Measurements from ENCODE around the gene LGMN. TPM values are rescaled to one million over a fixed set of nuclear protein-coding genes. Genes with fewer than 3 reads are reported as not detected.
A peak's percentile ranks its signal among the peaks of the same experiment; 100 is the strongest.
"Not testable (repeated sequence)": the region's sequence is repeated elsewhere in the genome, so short reads cannot be mapped to it uniquely, and the experiment has no call there.

Gene LGMN
- total and polyA plus RNA-seq, 8 donors = 18.5 to 60.1 (median 33.0) TPM

GRCh38 chr14:92685784-92686355, 62.6 kb downstream of the LGMN start:
- 86 to 92% methylated on average over 4 of the region's 4 CpGs for WGBS, 2 donors
- ATAC-seq = no peak

GRCh38 chr14:92684801-92685560, 63.4 kb downstream of the LGMN start:
- Histone ChIP-seq H3K4me1 (peaks cover 0 to 6% (median 0%) of the 10 kb centered on the region in 3 donors), H3K4me3 (no peak overlapping the region), H3K27ac (no peak overlapping the region), H3K36me3 (no peaks in the 10 kb centered on the region), H3K27me3 (no peaks in the 10 kb centered on the region), H3K9me3 (no peaks in the 10 kb centered on the region)
- intact Hi-C loops (cut with DNase I) = no loop called here
- DNase-seq = no peak
- ATAC-seq = no peak
- TF ChIP-seq, protein P1, sequence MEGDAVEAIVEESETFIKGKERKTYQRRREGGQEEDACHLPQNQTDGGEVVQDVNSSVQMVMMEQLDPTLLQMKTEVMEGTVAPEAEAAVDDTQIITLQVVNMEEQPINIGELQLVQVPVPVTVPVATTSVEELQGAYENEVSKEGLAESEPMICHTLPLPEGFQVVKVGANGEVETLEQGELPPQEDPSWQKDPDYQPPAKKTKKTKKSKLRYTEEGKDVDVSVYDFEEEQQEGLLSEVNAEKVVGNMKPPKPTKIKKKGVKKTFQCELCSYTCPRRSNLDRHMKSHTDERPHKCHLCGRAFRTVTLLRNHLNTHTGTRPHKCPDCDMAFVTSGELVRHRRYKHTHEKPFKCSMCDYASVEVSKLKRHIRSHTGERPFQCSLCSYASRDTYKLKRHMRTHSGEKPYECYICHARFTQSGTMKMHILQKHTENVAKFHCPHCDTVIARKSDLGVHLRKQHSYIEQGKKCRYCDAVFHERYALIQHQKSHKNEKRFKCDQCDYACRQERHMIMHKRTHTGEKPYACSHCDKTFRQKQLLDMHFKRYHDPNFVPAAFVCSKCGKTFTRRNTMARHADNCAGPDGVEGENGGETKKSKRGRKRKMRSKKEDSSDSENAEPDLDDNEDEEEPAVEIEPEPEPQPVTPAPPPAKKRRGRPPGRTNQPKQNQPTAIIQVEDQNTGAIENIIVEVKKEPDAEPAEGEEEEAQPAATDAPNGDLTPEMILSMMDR (IDR thresholded peaks at IDR 0.05) = no peak
- WGBS, 2 donors = 91 to 92% methylated on average over 20 to 21 of the region's 21 CpGs
- FAIRE-seq = no peak

More at GRCh38 chr14:92685784-92686355, 62.6 kb downstream of the LGMN start:
- DNase-seq (no peak), FAIRE-seq (no peak)
- no peak overlapping the region for H3K4me3 ChIP-seq
- H3K27me3 ChIP-seq = no peaks in the 10 kb centered on the region
- intact Hi-C loops (cut with DNase I) = no loop called here
- TF ChIP-seq, protein P1 (IDR thresholded peaks at IDR 0.05) = no peak
- no peaks in the 10 kb centered on the region for H3K9me3 ChIP-seq
- H3K36me3 ChIP-seq = no peaks in the 10 kb centered on the region
- no peak overlapping the region for H3K27ac ChIP-seq
- H3K4me1 ChIP-seq = peaks cover 0 to 8% (median 0%) of the 10 kb centered on the region in 3 donors

DNA sequence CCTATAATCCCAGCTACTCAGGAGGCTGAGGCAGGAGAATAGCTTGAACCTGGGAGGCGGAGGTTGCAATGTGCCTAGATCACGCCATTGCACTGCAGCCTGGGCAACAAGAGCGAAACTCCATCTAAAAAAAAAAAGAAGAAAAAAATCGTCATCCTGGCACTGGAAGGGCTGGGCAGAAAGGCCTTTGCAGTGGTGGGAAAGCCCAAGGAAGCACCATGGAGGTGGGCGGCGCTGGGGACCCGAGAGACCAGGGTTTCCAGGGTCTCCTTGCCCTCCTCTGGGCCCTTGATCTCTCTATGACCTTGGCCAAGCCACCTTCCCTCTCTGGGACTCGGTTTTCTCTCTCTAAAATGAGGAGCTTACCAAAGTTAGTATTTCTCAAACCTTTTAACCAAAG, 65.4 kb downstream of the LGMN start:
- Histone ChIP-seq H3K27me3 (no peaks in the 10 kb centered on the region), H3K9me3 (no peaks in the 10 kb centered on the region), H3K27ac (no peak overlapping the region), H3K4me3 (no peak overlapping the region), H3K36me3 (no peaks in the 10 kb centered on the region), H3K4me1 (peaks cover 0 to 4% (median 0%) of the 10 kb centered on the region in 3 donors)
- intact Hi-C loops (cut with DNase I) = no loop called here
- TF ChIP-seq, protein P1 (IDR thresholded peaks at IDR 0.05) = no peak
- DNase-seq (no peak), ATAC-seq (no peak), FAIRE-seq (no peak)
- WGBS, 2 donors = 81 to 89% methylated on average over 8 of the region's 8 CpGs

GRCh38 chr14:92680781-92681650, 67.4 kb downstream of the LGMN start:
- FAIRE-seq (no peak), DNase-seq (peak in 4 of 6 donors; percentile 48 to 83 (median 65)), ATAC-seq (peak; percentile 50 to 88 (median 82))
- Histone ChIP-seq H3K9me3 (no peaks in the 10 kb centered on the region), H3K27ac (no peak overlapping the region), H3K4me3 (no peak overlapping the region), H3K4me1 (no peaks in the 10 kb centered on the region), H3K27me3 (no peaks in the 10 kb centered on the region), H3K36me3 (no peaks in the 10 kb centered on the region)
- TF ChIP-seq, protein P1 (IDR thresholded peaks at IDR 0.05) = peak; percentile 72 to 95 (median 82)
- intact Hi-C loops (cut with DNase I) = no loop called here
- 41 to 49% methylated on average over 13 of the region's 13 CpGs for WGBS, 2 donors

DNA sequence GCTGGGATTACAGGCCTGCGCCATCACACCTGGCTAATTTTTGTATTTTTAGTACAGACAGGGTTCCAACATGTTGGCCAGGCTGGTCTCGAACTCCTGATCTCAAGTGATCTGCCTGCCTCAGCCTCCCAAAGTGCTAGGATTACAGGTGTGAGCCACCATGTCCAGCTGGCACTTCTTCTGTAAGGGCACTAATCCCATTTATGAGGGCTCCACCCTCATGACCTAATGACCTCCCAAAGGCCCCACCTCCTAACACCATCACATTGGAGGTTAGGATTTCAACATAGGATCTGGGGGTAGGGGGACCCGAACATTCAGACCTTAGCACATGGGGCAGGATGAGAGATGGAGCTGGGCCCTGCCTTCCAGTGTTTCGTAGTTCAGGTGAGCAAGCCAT, 68.1 kb downstream of the LGMN start:
- H3K4me1 ChIP-seq; ATAC-seq; H3K9me3 ChIP-seq; H3K27me3 ChIP-seq; FAIRE-seq; H3K36me3 ChIP-seq; H3K4me3 ChIP-seq; intact Hi-C loops (cut with DNase I); H3K27ac ChIP-seq; DNase-seq: not testable (repeated sequence)
- WGBS, 2 donors = 73 to 76% methylated on average over 3 to 4 of the region's 4 CpGs
